Kidney (tissue), 14 donors: Measurements from ENCODE around the gene DSC3. TPM values are rescaled to one million over a fixed set of nuclear protein-coding genes. Genes with fewer than 3 reads are reported as not detected.

Experiments used
- DNase-seq, 5 donors: peaks; one replicate each; pipeline ENCODE4 v3.0.0-alpha.2; 2013 to 2020
- FAIRE-seq: peaks from 2 replicates; lab custom pipeline; 2012; peaks lifted over from hg19 to GRCh38; lab: Jason Lieb, UNC
- H3K27ac ChIP-seq, 2 donors: one replicate each; pipeline ENCODE4 v1.7.0; 2013; ENCODE audit warnings: low read depth in 2 of 2, low read length in 2 of 2, inconsistent platforms in 1 of 2
- H3K27me3 ChIP-seq: one replicate; pipeline ENCODE4 v1.7.1; 2013; ENCODE audit warnings: low read length, inconsistent platforms; ENCODE audit not compliant: control insufficient read depth, insufficient read depth
- H3K36me3 ChIP-seq, 3 donors: one replicate each; pipeline versions ENCODE4 v1.7.0 to v1.7.1; 2013; ENCODE audit warnings: low read length in 3 of 3, control low read depth in 1 of 3, inconsistent platforms in 1 of 3; ENCODE audit not compliant: insufficient read depth in 3 of 3, control insufficient read depth in 2 of 3
- H3K4me1 ChIP-seq, 3 donors: one replicate each; pipeline versions ENCODE4 v1.7.0 to v1.7.1; 2013; ENCODE audit warnings: low read length in 3 of 3, inconsistent platforms in 1 of 3, low read depth in 1 of 3; ENCODE audit not compliant: control insufficient read depth in 2 of 3, insufficient read depth in 2 of 3
- H3K4me3 ChIP-seq, 3 donors: one replicate each; pipeline versions ENCODE4 v1.7.0 to v1.8.1; 2013; ENCODE audit warnings: low read length in 3 of 3, control low read depth in 1 of 3, inconsistent platforms in 1 of 3
- H3K9ac ChIP-seq, 3 donors: one replicate each; pipeline versions ENCODE4 v1.7.0 to v1.7.1; 2013; ENCODE audit warnings: low read length in 3 of 3, control low read depth in 1 of 3, inconsistent platforms in 1 of 3
- H3K9me3 ChIP-seq, 3 donors: one replicate each; pipeline versions ENCODE4 v1.7.0 to v1.7.1; 2013; ENCODE audit warnings: low read length in 3 of 3, control low read depth in 1 of 3, inconsistent platforms in 1 of 3; ENCODE audit not compliant: control insufficient read depth in 2 of 3, insufficient read depth in 1 of 3
- intact Hi-C: fragments of 100-400 bp; cut with DNase I; formaldehyde crosslinking; loops from one replicate; pipeline ENCODE4 v1.11.1; 2022
- polyA plus RNA-seq: library from polyadenylated mRNA; stranded (reverse); fragments of 350-450 nt; fragmentation: Illumina TruSeq; extraction: RNeasy Lipid Tissue Mini Kit (QIAGEN cat#74804); gene quantifications from one replicate; pipeline ENCODE4 v1.2.3, GENCODE V29; 2014; ENCODE audit warnings: low read depth, low replicate concordance; ENCODE audit not compliant: insufficient read depth
- total RNA-seq: library from RNA; stranded (reverse); fragmentation: NEBNext Ultra II Directional; extraction: Animal tissue kit (Norgen Biotek cat#: 25700); gene quantifications from one replicate; pipeline ENCODE4 v1.2.1, GENCODE V29; 2021
- TF ChIP-seq, protein P1 (sequence below): IDR thresholded peaks from 3 replicates; pipeline ENCODE4 v1.5.1; 2012; ENCODE audit warnings: mild to moderate bottlenecking, moderate library complexity, borderline replicate concordance; ENCODE audit not compliant: insufficient read depth; ENCODE audit errors: extremely low read depth
- donor health status: control.
- donor health status: control.
- donor health status: control.
- donor health status: control.
- donor health status: control.
- donor health status: DM: yes; HTN: yes; CAD: no.
- donor health status: Normal renal cell carcinoma (clear cell type).

Gene DSC3
- total and polyA plus RNA-seq, 2 donors from 2014 or later, result not detected

DNA sequence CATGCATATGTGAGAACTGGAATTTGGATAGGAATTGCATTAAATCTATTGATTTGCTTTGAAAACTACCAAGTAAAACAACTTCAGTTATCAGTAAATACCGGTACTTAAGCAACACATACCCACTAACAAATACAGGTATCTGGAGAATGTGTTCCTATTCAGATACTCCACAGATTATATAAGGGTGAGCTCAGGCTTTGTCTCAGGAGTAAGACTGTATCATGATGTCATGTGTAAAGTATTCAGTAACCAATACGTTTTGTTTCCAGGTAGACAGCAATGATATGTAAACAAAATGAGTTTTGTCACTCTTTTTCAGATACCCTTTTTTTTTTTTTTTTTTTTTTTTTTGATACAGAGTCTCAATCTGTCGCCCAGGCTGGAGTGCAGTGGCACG, 74.8 kb downstream of the DSC3 start:
- H3K9me3 ChIP-seq, result no peaks in the 10 kb centered on the region
- no peaks in the 10 kb centered on the region for H3K27me3 ChIP-seq
- no peak for FAIRE-seq
- no peak overlapping the region for H3K27ac ChIP-seq
- intact Hi-C loops, result no loop called here
- H3K36me3 ChIP-seq, result no peaks in the 10 kb centered on the region
- H3K4me1 ChIP-seq, result no peaks in the 10 kb centered on the region
- no peak overlapping the region for H3K9ac ChIP-seq
- DNase-seq, result no peak
- TF ChIP-seq, protein P1, sequence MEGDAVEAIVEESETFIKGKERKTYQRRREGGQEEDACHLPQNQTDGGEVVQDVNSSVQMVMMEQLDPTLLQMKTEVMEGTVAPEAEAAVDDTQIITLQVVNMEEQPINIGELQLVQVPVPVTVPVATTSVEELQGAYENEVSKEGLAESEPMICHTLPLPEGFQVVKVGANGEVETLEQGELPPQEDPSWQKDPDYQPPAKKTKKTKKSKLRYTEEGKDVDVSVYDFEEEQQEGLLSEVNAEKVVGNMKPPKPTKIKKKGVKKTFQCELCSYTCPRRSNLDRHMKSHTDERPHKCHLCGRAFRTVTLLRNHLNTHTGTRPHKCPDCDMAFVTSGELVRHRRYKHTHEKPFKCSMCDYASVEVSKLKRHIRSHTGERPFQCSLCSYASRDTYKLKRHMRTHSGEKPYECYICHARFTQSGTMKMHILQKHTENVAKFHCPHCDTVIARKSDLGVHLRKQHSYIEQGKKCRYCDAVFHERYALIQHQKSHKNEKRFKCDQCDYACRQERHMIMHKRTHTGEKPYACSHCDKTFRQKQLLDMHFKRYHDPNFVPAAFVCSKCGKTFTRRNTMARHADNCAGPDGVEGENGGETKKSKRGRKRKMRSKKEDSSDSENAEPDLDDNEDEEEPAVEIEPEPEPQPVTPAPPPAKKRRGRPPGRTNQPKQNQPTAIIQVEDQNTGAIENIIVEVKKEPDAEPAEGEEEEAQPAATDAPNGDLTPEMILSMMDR, result no peak
- no peak overlapping the region for H3K4me3 ChIP-seq

- Histone ChIP-seq H3K4me3 (no peak overlapping the region), H3K27me3 (no peaks in the 10 kb centered on the region), H3K4me1 (no peaks in the 10 kb centered on the region), H3K36me3 (no peaks in the 10 kb centered on the region), H3K9me3 (no peaks in the 10 kb centered on the region), H3K9ac (no peak overlapping the region), H3K27ac (no peak overlapping the region)
- FAIRE-seq (no peak), DNase-seq (no peak)
- TF ChIP-seq, protein P1, result no peak
- intact Hi-C loops, result no loop called here
Measured at GRCh38 chr18:30965237-30965636, 77.3 kb downstream of the DSC3 start.

DNA sequence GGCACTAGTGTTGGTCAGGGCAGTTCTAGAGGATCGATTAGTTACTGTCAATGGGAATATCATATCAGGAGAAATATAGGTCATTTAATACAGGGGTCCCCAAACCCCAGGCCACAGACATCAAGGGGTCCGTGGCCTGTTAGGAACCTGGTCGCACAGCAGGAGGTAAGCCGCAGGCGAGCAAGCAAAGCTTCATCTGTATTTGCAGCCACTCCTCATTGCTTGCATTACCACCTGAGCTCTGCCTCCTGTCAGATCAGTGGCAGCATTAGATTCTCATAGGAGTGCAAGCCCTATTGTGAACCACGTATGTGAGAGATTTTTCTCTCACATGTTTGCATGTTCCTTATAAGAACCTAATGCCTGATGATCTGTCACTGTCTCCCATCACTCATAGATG, 81.9 kb downstream of the DSC3 start:
- H3K27ac ChIP-seq, result no peak overlapping the region
- H3K36me3 ChIP-seq, result no peaks in the 10 kb centered on the region
- no peaks in the 10 kb centered on the region for H3K4me1 ChIP-seq
- no peak overlapping the region for H3K4me3 ChIP-seq
- TF ChIP-seq, protein P1, result no peak
- H3K9me3 ChIP-seq, result no peaks in the 10 kb centered on the region
- intact Hi-C loops, result no loop called here
- FAIRE-seq, result no peak
- no peak for DNase-seq
- H3K9ac ChIP-seq, result no peak overlapping the region
- H3K27me3 ChIP-seq, result no peaks in the 10 kb centered on the region

- DNase-seq (no peak), FAIRE-seq (no peak)
- intact Hi-C loops, result no loop called here
- Histone ChIP-seq H3K27me3 (no peaks in the 10 kb centered on the region), H3K4me1 (no peaks in the 10 kb centered on the region), H3K27ac (no peak overlapping the region), H3K4me3 (no peak overlapping the region), H3K9ac (no peak overlapping the region), H3K9me3 (no peaks in the 10 kb centered on the region), H3K36me3 (no peaks in the 10 kb centered on the region)
- TF ChIP-seq, protein P1, result no peak
Measured at GRCh38 chr18:30957066-30957465, 85.5 kb downstream of the DSC3 start.
